ENCODE measurements around the gene SMIM13.
A peak's percentile ranks its signal among the peaks of the same experiment; 100 is the strongest.

Gene SMIM13

DNA sequence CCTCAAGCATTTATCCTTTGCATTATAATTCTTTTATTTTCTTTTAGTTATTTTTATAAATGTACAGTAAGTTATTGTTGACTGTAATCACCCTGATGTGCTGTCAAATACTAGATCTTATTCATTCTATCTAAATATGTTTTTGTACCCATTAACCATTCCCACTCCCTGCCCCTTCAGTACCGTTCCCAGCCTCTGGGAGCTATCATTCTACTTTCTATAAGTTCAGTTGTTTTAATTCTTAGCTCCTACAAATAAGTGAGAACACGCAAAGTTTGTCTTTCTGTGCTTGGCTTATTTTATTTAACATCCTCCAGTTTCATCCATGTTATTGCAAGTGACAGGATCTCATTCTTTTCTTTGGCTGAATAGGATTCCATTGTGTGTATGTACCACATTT is 30.3 kb downstream of the SMIM13 start:
- no peak for DNase-seq

DNA sequence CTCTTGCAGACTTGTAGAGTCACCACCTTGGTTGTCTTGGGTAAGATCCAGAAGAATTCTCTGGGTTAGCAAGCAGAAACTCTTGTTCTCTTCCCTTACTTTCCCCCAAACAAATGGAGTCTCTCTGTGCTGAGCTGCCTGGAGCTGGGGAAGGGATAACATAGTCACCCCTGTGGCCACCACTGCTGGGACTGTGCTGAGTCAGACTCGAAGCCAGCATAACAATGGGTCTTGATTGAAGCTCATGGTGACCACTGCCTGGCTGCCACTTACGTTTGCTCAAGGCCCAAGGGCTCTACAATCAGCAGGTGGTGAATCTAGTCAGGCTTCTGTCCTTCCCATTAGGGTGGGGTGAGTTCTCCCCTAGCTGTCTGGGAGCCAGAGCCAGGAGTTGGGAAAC is 33.2 kb downstream of the SMIM13 start:
- no peak for DNase-seq

DNA sequence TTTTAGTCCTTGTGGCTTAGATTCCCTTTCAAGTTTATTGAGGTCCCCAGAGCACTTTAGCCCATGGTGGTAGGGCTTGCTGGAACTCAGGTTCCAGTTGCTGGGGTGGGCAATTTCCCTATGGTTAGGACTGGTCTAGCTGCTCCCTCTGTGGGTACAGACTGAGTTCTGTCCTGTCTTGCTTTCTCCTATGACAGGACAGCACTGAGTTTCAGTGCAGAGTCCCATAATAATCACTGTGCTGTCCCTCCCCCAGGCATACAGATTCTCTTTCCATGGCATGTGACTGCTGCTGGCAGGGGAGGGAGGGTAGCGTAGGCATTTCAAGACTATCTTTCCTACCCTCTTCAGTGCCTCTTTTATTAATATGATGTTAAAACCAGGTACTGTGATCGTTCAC is 35.0 kb downstream of the SMIM13 start:
- no peak for DNase-seq

DNA sequence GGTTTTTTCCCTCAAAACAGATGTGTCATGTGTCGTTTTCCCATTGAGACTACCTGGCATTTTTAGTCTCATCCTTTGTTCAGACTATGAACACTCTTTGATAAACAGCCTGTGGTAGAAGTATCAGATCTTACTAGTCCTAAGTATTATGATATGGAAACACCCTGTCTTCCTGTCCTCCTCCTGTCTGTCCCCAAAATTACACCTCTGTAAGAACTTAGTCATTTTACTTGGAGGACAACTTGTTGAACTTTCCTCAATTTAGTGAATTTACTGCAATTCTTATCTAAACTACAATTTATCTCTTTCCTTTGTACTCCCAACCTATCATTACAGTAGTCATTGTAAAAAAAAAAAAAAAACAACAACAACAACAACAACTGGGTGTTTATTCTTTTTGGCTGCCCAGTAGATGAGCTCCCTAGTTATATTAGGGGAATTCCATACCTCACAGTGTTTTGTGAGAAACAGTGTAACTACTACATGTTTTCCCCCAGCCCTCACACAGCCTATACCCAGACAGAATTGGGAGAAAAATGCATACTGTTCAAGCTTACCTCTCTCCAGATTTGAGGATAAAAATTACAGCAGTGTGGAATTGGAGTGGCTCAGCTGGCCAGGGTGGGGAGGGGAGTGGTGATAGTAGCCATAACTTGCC is 36.4 kb downstream of the SMIM13 start:
- DNase-seq: no peak

DNA sequence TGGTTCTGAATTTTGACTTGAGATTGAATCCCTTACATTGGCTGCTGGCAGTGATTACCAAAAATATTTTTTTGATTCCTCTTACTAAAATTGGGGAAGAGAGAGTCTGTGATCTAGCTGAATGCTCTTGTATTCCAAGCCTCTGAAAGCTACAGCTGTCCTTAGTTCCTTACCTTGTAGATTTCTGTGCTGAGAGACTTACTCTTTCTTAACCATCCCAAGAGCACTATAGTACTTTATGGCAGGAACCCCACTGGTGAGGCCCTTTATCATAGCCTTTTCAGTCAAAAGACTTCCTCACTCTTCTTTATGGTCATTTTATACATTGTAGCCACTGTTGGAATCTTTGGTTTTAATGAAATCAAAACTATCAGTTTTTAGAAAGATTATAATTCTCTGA is 37.0 kb downstream of the SMIM13 start:
- DNase-seq: no peak

DNA sequence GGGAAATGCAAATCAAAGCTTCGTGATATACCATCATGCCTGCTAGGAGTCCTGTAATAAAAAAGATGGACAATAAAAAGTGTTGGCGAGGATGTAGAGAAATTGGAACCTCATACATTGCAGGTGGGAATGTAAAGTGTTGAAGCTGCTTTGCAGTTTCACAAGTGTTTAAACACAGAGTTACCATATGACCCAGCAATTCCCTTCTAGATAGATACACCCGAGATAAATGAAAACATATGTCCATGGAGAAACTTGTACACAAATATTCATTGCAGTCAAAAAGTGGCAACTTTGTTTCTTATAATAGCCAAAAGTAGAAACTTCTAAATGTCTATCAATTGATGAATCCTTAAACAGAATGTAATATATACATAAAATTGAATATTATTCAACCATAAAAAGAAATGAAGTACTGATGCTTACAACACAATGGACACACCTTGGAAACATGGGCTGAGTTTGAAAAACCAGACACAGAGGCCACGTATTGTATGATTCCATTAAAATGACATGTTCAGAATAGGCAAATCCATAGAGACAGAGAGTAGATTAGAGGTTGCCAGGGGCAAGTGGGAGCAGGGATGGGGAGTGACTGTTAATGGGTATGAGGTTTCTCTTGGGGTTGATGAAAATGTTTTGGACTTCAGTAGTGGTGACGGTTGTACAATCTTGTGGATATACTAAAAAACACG is 38.7 kb downstream of the SMIM13 start:
- no peak for DNase-seq

DNA sequence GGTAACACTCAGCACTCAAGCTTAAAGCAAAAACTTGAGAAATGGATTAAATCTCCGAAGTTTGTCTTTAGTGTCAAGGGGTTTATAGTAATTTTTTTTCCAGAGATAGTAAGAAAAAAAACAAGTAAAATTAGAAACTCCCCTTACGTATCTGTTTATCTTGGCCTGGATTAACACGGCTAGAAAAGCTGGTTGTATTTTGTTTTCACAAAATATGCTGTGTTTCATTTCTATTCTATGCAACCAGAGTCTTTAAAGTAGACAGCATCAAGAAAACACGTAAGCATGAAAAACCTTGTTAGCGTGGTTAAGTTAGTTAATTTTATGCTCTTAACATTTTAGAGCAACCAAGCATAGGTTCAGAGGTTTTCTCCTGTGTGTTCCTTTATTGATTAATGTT is 39.6 kb downstream of the SMIM13 start:
- DNase-seq: no peak

DNA sequence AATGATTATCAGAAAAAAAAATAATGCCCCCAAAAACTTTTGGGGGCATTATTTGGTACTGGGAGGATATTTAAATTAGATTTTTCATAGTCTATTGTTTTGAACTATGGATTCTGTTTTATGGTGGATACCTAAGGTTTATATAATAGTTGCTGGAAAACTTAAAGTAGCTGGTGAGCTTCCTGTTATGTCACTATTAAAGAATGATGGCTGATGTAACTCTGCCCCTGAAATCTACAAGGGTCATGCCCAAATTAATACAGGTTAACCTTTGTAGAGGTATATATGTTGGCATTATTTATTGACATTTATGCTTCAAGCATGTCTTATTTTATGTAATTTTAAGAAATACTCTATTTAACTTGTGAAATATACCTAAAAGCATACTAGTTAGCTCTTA is 43.2 kb downstream of the SMIM13 start:
- DNase-seq: no peak

DNA sequence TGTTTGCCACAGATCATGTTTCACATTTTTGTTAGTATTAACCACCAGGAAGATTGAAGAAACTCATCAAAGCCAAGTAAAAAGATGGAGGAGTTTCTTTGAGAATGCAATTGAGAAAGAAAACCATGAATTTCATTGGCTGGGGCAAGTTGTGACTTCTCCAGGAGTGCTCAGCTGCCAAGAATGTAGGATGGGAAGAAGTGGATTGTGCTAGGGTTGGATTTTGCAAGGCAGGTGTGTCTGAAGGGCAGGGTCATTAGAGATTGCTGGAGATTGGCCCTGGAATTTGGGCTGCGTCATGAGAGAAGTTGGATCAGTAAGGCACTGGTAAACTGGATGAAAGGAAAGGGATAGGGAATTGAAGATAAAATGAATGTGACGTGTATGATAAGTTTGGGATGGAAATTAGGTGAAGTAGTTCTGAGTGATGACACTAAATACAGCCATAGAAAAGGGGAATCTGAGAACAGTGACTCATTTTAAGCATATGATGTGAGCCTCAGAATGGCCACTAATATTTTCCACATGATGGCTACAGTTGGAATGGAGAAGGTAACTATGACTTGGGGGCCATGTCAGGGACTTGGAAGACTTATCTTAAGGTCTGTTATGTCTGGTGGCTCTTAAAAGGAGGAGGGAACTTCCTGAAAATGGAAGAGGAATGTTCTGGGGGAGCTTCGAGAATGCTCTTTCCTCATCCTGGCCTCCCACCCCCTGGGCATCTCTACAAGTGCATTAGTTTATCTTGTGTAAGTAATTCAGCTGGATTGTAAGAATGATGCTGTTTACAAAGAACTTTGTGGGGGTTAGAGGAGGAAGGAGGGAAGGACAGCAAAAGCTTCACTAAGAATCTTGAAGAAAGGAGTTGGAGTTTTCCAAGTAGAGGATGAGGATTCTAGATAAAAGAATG is 45.7 kb downstream of the SMIM13 start:
- no peak for DNase-seq

DNA sequence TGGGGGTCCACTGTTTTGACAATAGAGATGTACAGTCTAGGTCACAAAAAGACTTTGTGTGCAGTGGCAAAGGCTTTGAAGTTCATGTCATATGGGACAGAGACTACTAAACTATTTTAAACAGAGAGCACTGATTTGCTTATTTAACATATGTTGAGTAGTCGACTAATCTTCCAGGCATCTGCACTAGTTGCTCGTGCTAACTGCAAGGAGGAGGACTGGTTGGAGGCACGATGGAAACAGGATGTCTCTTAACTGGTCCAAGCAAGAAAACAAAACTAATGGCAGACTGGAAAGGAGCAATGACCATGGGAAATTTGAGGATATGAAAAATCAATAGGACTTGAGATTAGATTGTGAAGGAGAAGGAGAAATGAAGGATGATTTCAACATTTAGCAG is 46.4 kb downstream of the SMIM13 start:
- DNase-seq: peak in 1 of 2 experiments; percentile 17

DNA sequence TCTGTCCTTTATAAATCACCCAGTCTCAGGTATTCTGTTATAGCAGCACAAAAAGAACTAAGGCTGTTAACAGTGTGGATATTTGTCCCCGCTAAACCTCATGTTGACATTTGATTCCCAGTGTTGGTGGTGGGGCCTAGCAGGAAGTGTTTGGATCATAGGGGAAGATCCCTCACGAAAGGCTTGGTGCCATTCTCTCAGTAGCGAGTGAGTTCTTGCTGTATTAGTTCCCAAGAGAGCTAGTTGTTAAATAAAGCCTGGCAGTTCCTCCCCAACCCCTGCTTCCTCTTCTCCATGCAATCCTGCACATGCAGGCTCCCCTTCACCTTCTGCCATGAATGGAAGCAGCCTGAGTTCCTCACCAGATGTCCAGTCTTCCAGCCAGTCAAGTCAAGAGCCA is 47.7 kb downstream of the SMIM13 start:
- DNase-seq: no peak

DNA sequence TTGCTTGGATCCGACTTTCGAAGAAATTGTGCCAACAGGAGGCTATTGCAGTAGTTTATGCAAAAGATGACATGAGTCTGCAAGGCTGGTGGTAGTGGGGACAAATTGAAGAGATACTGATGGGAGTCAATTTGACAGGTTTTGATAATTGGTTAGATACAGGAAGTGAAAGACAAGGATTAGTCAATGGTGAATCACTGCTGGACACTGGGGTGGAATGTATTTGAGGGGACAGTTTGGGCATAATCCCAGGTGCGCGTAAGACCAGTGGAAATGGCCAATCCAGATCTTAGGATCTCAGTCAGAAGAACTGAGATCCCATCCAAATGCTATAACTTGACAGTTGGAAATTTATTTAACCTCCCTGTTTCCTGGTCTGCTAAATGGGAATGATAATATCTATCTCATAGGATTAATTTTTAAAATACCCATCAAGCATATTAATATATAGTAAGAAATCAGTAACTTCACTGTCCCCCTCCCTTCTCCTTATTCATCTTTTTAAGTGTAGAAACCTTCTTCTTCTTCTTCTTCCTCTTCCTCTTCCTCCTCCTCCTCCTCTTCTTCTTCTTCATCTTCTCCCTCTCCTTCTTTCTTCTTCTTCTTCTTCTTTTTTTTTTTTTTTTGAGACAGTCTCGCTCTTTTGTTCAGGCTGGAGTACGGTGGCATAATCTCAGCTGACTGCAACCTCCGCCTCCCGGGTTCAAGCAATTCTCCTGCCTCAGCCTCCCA is 48.8 kb downstream of the SMIM13 start:
- no peak for DNase-seq

DNA sequence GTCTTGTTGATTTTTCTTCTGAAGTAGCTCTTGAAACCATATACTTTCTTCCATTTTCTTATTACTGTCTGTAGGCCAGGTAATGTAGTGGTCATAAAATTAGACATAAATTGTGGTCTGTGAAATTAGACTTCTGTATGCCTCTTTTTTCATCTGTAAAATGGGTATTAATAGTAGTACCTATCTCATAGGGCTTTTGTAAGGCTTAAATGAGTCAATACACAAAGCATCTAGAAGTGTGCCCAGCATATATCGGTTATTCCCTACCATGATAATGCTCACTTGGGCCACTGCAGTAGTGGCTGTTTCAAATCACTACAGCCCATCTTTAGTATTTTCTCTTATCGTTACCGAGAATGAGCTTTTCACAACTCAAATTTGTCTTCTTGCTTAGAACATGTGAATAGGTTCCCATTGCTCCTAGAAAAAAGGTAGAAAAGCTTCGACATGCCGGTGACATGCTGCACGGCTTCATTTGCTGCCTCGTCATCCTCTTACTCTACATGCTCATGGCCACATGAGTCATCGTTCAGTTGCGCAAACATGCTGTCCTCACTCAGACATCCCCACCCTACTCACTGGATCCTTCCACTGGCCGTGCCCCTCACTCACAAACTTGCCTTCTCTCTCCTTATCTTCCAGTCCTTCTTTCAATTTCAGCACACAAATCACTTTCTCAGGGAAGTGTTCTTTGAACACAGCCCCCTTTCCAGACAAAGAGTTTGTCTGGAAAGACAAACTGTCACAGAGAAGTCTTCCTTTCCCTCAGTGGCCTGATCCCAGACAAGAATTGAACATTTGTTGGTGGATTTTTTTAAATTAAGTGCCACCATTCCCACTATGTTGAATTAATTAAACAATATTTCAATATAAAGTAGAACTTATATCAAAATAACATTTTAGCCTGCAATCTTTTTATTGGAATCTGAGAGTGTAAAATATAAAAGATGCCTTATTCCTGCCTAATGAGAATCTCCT is 50.0 kb downstream of the SMIM13 start:
- no peak for DNase-seq

DNA sequence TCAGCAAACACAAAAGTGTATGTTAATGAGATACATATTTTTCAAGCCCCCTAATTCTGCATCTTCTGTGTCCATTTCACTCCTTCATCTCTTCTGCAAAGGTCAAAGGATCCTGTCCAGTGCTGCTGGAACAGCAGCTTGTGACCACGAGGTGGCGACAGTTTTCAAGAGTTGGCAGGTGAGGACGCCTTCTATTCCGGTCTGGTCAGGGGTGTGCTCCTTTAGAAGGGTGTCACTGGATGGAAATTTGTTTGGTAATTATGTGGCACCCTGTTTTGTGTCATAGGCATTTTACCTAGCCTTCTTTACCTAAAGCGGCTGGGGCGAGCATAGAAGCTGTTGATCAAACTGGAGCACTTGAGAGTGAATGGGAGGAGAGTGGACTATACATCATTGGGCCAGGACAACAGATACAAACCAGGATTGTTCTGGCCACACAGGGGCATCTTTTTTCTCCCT is 50.8 kb downstream of the SMIM13 start:
- peak; percentile 47 to 63 for DNase-seq

DNA sequence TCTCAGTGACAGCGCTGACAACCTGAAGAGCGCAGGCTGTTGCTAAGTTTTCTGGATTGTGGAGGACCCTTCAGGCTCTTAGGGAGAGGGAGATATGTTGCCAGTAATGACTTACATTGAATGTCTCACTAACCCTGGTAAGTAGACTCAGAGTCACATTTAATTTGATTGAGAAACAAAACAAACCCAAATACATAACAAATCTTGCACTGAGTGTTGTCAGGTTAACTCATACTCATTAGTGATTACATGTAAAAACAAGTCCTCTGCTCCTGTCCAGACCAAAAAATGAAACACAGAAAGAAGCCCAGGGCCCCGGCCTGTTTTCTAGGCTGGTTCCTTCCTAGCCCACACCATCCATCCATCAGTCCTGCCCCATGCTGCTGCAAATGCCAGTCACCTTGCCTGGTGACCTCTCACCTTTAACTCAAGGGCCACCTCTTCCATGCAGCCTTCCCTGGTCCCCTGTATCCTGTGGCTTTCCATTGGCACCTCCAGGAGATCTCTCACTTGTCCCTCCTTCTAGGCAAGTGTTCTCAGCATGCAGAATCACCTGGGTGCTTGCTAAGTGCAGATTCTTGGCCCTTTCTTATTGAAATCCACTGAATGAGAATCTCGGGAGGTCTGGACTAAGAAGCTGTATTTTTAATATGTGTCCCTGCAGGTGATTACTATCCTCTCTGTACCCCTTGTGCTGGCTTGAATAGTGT is 52.6 kb downstream of the SMIM13 start:
- no peak for DNase-seq

DNA sequence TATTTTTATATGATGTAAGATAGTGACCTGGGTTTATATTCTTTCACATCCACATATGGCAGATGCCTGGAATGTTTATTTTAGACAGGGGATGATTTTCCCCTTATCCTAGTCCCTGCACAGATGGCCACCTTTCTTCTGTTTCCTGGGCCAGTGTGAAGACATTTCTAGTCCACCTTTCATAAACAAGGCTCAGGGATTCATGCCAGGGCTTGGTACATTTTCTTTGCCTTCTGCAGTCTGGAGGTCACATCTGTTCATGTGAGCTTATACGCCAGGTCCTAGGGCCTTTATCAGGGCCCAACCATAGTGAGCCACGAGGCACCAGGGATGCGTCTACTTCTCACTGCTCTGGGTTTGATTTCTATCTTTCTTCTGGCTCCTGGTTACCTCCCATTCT is 55.9 kb downstream of the SMIM13 start:
- DNase-seq: peak; percentile 59 to 89

DNA sequence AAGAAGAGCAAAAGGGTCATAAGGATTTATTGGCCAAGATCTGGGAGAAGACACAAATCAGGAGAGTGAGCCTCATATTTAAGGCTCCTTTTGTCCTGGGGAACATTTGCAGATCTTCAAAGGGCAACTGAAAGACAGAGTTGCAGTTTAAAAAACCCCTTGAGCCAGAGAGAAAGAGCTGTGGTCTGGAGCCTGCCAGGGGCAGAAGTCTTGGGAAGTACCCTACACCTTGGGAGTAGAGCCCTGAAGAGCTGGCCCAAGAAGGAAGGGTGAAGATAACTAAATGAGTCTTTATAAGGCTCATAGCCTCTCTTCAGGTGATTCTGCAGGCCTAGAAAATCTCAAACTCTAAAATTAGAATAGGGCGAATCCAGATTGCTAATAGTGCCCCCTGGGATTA is 57.9 kb downstream of the SMIM13 start:
- DNase-seq: no peak

DNA sequence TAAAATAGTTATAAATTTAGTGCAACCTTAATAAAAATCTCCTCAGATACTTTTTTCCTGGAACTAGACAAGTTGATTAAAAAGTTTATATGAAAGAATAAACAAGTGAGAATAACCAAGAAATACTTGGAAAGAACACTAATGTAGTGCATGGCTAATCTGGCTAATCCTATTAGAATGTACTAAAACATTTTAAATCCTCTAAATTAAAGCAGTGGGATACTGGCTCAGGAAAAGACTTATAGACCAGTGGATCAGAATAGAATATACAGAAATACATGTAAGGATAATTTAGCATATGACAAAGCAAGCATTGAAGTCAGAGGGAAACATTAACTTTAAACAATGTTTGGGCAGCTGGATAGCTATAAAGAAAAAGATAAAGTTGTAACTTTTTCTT is 58.9 kb downstream of the SMIM13 start:
- DNase-seq: peak in 1 of 2 experiments; percentile 32

DNA sequence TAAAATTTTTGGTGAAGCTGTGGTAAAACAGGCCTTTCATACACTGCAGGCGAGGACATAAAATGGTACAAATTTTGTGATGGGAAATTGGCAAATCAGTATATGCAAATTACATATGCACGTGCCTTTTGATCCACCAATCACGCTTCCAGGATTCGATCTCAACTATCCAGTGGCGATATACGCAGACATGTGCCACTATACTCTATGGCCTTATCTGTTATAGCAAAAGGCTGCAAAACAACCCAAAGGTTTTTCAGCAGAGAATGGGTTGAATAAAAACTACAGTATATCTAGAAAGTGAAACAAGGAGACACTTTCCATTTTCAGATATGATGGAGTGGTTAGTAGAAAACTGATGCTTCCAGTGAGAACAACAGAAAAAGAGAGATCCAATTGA is 59.8 kb downstream of the SMIM13 start:
- DNase-seq: no peak

DNA sequence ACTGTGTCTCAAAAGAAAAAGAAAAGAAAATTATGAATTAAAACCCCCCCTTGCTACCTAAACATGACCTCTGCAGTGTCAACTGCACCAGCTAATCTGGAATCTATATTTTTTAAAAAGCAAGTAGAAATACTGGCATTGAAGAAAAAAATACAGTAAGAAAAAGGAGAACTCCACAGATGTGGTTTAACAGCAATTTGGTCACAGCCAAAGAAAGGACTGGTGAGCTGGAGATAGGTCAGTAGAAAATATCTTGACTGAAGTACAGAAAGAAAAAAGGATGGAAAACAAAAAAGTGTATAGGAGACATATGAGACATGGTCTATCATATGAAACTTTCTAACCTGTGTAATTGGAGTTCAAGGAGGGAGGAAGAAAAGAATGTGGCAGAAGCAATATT is 62.0 kb downstream of the SMIM13 start:
- no peak for DNase-seq

DNA sequence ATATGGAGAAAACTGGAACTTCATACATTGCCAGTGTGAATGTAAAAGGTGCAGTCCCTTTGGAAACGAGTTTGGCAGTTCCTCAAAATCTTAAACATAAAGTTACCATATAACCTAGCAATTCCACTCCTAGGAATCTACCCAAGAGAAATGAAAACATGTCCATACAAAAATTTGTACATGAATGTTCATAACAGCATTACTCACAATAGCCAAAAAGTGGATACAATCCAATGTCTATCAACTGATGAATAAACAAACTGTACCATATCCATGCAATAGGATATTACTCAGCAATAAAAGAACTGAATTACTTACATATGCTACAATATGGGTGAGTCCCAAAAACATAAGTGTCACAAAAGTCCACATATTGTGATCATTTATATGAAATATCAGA is 66.6 kb downstream of the SMIM13 start:
- no peak for DNase-seq

Measured in NCI-H524 (cell line).